Neural cell (in vitro differentiated cells): ENCODE data around the gene IL23A. TPM values are rescaled to one million over a fixed set of nuclear protein-coding genes. Genes with fewer than 3 reads are reported as not detected.
A peak's percentile ranks its signal among the peaks of the same experiment; 100 is the strongest.

ENCODE experiments used
- H2AFZ ChIP-seq: fragments of 200-600, 300-800 bp; sonication (generic), shearing (Covaris generic); 2 replicates; pipeline ENCODE4 v1.6.0; 2014; ENCODE audit warnings: low read depth, mild to moderate bottlenecking, antibody characterized with exemption, low read length, moderate library complexity
- H3F3A ChIP-seq: fragments of 200-600 bp; shearing (Covaris generic); 2 replicates; pipeline ENCODE4 v1.6.1; 2016; ENCODE audit warnings: mild to moderate bottlenecking, moderate library complexity, mixed read lengths, antibody characterized with exemption, low read length; ENCODE audit not compliant: insufficient read depth, poor library complexity, severe bottlenecking
- H3K27ac ChIP-seq: fragments of 200-600, 300-800 bp; sonication (generic), shearing (Covaris generic); 2 replicates; pipeline ENCODE4 v1.5.1; 2014; ENCODE audit warnings: mild to moderate bottlenecking, low read length, moderate library complexity
- H3K27me3 ChIP-seq: fragments of 300-800, 200-600 bp; sonication (generic), shearing (Covaris generic); 2 replicates; pipeline ENCODE4 v1.6.0; 2014; ENCODE audit warnings: mild to moderate bottlenecking, low read depth, low read length, moderate library complexity; ENCODE audit not compliant: insufficient read depth
- H3K36me3 ChIP-seq: fragments of 300-800, 200-600 bp; sonication (generic), shearing (Covaris generic); 2 replicates; pipeline ENCODE4 v1.5.1; 2014; ENCODE audit warnings: mild to moderate bottlenecking, antibody characterized with exemption, low read length, moderate library complexity; ENCODE audit not compliant: insufficient read depth
- H3K4me2 ChIP-seq: fragments of 300-800, 200-600 bp; sonication (generic), shearing (Covaris generic); 2 replicates; pipeline ENCODE4 v1.6.0; 2014; ENCODE audit warnings: mild to moderate bottlenecking, low read length
- H3K4me3 ChIP-seq: fragments of 300-800, 200-600 bp; sonication (generic), shearing (Covaris generic); 2 replicates; pipeline ENCODE4 v1.5.1; 2014; ENCODE audit warnings: mild to moderate bottlenecking, low read length, moderate library complexity
- H3K79me2 ChIP-seq: fragments of 200-600 bp; shearing (Covaris generic); replicated peaks from 2 replicates; pipeline ENCODE4 v1.6.0; 2014; ENCODE audit warnings: mild to moderate bottlenecking, low read length, moderate library complexity; ENCODE audit not compliant: insufficient read depth
- H3K9ac ChIP-seq: fragments of 300-800, 200-600 bp; sonication (generic), shearing (Covaris generic); 2 replicates; pipeline ENCODE4 v1.6.1; 2016; ENCODE audit warnings: mild to moderate bottlenecking, low read length, mixed read lengths
- H3K9me2 ChIP-seq: fragments of 200-600 bp; shearing (Covaris generic); 2 replicates; pipeline ENCODE4 v1.6.1; 2016; ENCODE audit warnings: mild to moderate bottlenecking, low read length, mixed read lengths; ENCODE audit not compliant: insufficient read depth
- H3K9me3 ChIP-seq: fragments of 200-600, 300-800 bp; sonication (generic), shearing (Covaris generic); 2 replicates; pipeline ENCODE4 v1.6.1; 2016; ENCODE audit warnings: mild to moderate bottlenecking, mixed run types, low read length, moderate library complexity, mixed read lengths
- H4K20me1 ChIP-seq: fragments of 200-600 bp; shearing (Covaris generic); 2 replicates; pipeline ENCODE4 v1.6.1; 2016; ENCODE audit warnings: mild to moderate bottlenecking, mixed run types; ENCODE audit not compliant: insufficient read depth
- CTCF ChIP-seq: fragments of 450-650 bp; IDR thresholded peaks from 2 replicates; pipeline ENCODE4 v1.5.1; 2014; ENCODE audit warnings: antibody characterized with exemption, mild to moderate bottlenecking, moderate library complexity; ENCODE audit not compliant: poor library complexity, severe bottlenecking
- EP300 ChIP-seq: fragments of 450-650 bp; conservative IDR thresholded peaks from 2 replicates; pipeline ENCODE4 v1.6.1; 2014; ENCODE audit warnings: antibody characterized with exemption, mild to moderate bottlenecking, moderate library complexity; ENCODE audit not compliant: poor library complexity, severe bottlenecking
- EZH2 ChIP-seq: fragments of 200-600, 300-800 bp; shearing (Covaris generic), sonication (generic); IDR thresholded peaks from 2 replicates; pipeline ENCODE4 v1.6.1; 2014; ENCODE audit warnings: antibody characterized with exemption, low read length, borderline replicate concordance, mild to moderate bottlenecking; ENCODE audit not compliant: insufficient read depth, poor library complexity, severe bottlenecking
- MXI1 ChIP-seq: fragments of 450-650 bp; conservative IDR thresholded peaks from 2 replicates; pipeline ENCODE4 v1.6.1; 2014; ENCODE audit warnings: antibody characterized with exemption, mild to moderate bottlenecking; ENCODE audit not compliant: poor library complexity, severe bottlenecking
- POLR2AphosphoS5 ChIP-seq: IDR thresholded peaks from 2 replicates; pipeline ENCODE4 v1.6.1; 2012
- RAD21 ChIP-seq: fragments of 450-650 bp; conservative IDR thresholded peaks from 2 replicates; pipeline ENCODE4 v1.6.1; 2014; ENCODE audit warnings: antibody characterized with exemption, mild to moderate bottlenecking, moderate library complexity
- SMC3 ChIP-seq: fragments of 450-650 bp; conservative IDR thresholded peaks from 2 replicates; pipeline ENCODE4 v1.6.1; 2014; ENCODE audit warnings: antibody characterized with exemption, mild to moderate bottlenecking, moderate library complexity; ENCODE audit not compliant: poor library complexity
- TAF1 ChIP-seq: IDR thresholded peaks from 2 replicates; pipeline ENCODE4 v1.6.1; 2012; ENCODE audit warnings: low read depth
- polyA plus RNA-seq: library from polyadenylated mRNA; depleted of rRNA; stranded (reverse); fragments of >200 nt; gene quantifications from 2 replicates; pipeline ENCODE4 v1.2.3, GENCODE V29; 2014
- TF ChIP-seq, protein P1 (sequence below): IDR thresholded peaks from 2 replicates; pipeline ENCODE4 v1.6.1; 2012; ENCODE audit warnings: borderline replicate concordance

IL23A gene
- polyA plus RNA-seq, 1 donor from 2014 or later: 0.31 TPM

- peak overlapping the region; percentile 69 for H3K9ac ChIP-seq
- TF ChIP-seq EP300 (no peak), TAF1 (no peak), RAD21 (no peak), POLR2AphosphoS5 (no peak), MXI1 (no peak), SMC3 (no peak), CTCF (no peak), EZH2 (no peak)
- TF ChIP-seq, protein P1, sequence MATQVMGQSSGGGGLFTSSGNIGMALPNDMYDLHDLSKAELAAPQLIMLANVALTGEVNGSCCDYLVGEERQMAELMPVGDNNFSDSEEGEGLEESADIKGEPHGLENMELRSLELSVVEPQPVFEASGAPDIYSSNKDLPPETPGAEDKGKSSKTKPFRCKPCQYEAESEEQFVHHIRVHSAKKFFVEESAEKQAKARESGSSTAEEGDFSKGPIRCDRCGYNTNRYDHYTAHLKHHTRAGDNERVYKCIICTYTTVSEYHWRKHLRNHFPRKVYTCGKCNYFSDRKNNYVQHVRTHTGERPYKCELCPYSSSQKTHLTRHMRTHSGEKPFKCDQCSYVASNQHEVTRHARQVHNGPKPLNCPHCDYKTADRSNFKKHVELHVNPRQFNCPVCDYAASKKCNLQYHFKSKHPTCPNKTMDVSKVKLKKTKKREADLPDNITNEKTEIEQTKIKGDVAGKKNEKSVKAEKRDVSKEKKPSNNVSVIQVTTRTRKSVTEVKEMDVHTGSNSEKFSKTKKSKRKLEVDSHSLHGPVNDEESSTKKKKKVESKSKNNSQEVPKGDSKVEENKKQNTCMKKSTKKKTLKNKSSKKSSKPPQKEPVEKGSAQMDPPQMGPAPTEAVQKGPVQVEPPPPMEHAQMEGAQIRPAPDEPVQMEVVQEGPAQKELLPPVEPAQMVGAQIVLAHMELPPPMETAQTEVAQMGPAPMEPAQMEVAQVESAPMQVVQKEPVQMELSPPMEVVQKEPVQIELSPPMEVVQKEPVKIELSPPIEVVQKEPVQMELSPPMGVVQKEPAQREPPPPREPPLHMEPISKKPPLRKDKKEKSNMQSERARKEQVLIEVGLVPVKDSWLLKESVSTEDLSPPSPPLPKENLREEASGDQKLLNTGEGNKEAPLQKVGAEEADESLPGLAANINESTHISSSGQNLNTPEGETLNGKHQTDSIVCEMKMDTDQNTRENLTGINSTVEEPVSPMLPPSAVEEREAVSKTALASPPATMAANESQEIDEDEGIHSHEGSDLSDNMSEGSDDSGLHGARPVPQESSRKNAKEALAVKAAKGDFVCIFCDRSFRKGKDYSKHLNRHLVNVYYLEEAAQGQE: no peak
- peak overlapping the region; percentile 80 for H3K27ac ChIP-seq
- peak overlapping the region; percentile 100 for H2AFZ ChIP-seq
- H4K20me1 ChIP-seq: no peaks in the 10 kb centered on the region
- H3K36me3 ChIP-seq: no peaks in the 10 kb centered on the region
- H3K79me2 ChIP-seq: no peaks in the 10 kb centered on the region
- H3F3A ChIP-seq: peaks cover 3% of the 10 kb centered on the region
- peak overlapping the region; percentile 95 for H3K4me2 ChIP-seq
- no peaks in the 10 kb centered on the region for H3K9me2 ChIP-seq
- H3K27me3 ChIP-seq: no peaks in the 10 kb centered on the region
- peak overlapping the region; percentile 78 for H3K4me3 ChIP-seq
- no peaks in the 10 kb centered on the region for H3K9me3 ChIP-seq
These were observed 5.4 kb upstream of the IL23A start for GRCh38 chr12:56333197-56333678.

DNA sequence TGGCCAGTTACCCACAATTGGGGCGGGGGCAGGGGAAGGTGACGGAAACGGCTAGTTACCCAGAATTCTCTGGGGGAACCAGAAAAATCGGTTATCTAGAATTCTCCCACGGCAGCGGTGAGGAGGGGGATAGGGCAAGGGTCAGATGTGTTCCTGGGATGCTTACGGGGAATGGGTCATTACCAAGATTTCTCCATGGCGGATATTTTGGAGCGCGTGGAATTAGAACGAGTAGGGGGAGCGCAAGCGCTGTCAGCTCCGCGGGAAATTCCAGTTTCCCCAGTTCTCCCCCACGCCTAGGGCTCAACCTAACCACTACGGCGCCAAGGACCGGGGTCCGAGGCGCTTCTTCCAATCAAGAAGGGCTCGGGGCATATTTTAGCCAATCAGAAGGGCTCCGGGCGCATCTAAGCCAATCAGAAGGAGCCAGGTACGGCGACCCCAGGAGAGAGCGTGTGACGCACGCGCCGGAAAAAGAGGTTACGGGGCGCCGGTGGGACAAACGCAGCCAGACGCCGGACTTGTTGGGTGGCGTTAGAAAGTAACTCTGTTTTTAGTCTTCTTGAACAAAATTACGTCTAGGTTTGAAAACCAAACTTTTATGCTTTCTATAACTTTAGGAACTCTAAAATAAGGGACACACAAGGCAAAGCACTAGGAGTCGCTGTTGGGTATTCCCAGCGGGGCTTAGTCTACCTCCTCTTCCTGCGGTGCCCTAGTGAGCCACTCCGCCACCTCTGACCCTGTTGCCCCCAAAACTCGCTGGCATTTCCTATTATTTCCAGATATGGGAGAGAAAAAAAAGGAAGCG is 4.8 kb upstream of the IL23A start, which contains the start of gene PAN2:
Gene PAN2, minus strand, starts transcription at position 322 of the 811 bp plus-strand sequence. CDS start 906 bp downstream, outside the sequence.
- peak within 1 kb of the TSS; percentile 95 for H3K4me2 ChIP-seq
- no peaks in the 10 kb centered on the region for H3K9me3 ChIP-seq
- H2AFZ ChIP-seq: peak within 1 kb of the TSS; percentile 100

More for the DNA sequence above, 4.8 kb upstream of the IL23A start, which contains the start of gene PAN2:
- no peaks in the 10 kb centered on the region for H4K20me1 ChIP-seq
- H3K27me3 ChIP-seq: no peaks in the 10 kb centered on the region
- peak within 1 kb of the TSS; percentile 69 for H3K9ac ChIP-seq
- TF ChIP-seq EZH2 (no peak), EP300 (peak; percentile 41), CTCF (peak; percentile 94), POLR2AphosphoS5 (no peak), SMC3 (peak; percentile 53), RAD21 (peak; percentile 42), TAF1 (no peak), MXI1 (peak; percentile 72)
- TF ChIP-seq, protein P1: no peak
- H3K4me3 ChIP-seq: peak within 1 kb of the TSS; percentile 78
- H3K79me2 ChIP-seq: no peaks in the 10 kb centered on the region
- H3K36me3 ChIP-seq: no peaks in the 10 kb centered on the region
- H3F3A ChIP-seq: peaks cover 3% of the 10 kb centered on the region
- no peaks in the 10 kb centered on the region for H3K9me2 ChIP-seq
- peak within 1 kb of the TSS; percentile 80 for H3K27ac ChIP-seq
